K562 (cell line): ENCODE results near the gene TBPL2.

ENCODE experiments used
- ATF2 ChIP-seq: sonication (generic); formaldehyde crosslinking; IDR thresholded peaks from 2 replicates; pipeline ENCODE4 v1.8.1; 2022; ENCODE audit warnings: missing genetic modification reagents
- CHD1 ChIP-seq: fragments of 200-600 bp; sonication (generic); IDR thresholded peaks from one replicate; pipeline ENCODE4 v1.6.1; 2012; ENCODE audit warnings: mild to moderate bottlenecking, moderate library complexity, low read length, inconsistent platforms
- CREB3 ChIP-seq: fragments of 450-650 bp; conservative IDR thresholded peaks from 2 replicates; pipeline ENCODE4 v1.6.1; 2016; ENCODE audit warnings: missing genetic modification characterization, low read depth, mild to moderate bottlenecking, missing compliant biosample characterization, moderate library complexity
- CTCF ChIP-seq, 3 experiments: IDR thresholded peaks in 2 of 3; conservative IDR thresholded peaks in 1 of 3; 2 replicates each; pipeline ENCODE4 v1.5.1; 2011 to 2012; ENCODE audit warnings: low read length in 3 of 3, mild to moderate bottlenecking in 3 of 3, control low read depth in 2 of 3, improper control_type of control experiment in 1 of 3, inconsistent platforms in 1 of 3, low read depth in 1 of 3, mixed read lengths in 1 of 3, moderate library complexity in 1 of 3; ENCODE audit not compliant: insufficient read depth in 2 of 3
- E2F4 ChIP-seq: sonication (generic); formaldehyde crosslinking; IDR thresholded peaks from 2 replicates; pipeline ENCODE4 v1.8.0; 2022; ENCODE audit warnings: mild to moderate bottlenecking, low read depth, missing genetic modification reagents
- GABPA ChIP-seq: fragments of 200-800 bp; sonication (Bioruptor generic); conservative IDR thresholded peaks from 2 replicates; pipeline ENCODE4 v1.6.1; 2016; ENCODE audit warnings: low read depth, missing genetic modification characterization, missing compliant biosample characterization
- NKRF ChIP-seq: fragments of 450-650 bp; IDR thresholded peaks from 2 replicates; pipeline ENCODE4 v1.6.1; 2016; ENCODE audit warnings: borderline replicate concordance
- RAD21 ChIP-seq, 2 experiments: fragments of 250-450 bp in 1 of 2; fragments of 450-650 bp in 1 of 2; sonication (Bioruptor Pico) in 1 of 2; formaldehyde crosslinking in 1 of 2; IDR thresholded peaks in 1 of 2; conservative IDR thresholded peaks in 1 of 2; 2 replicates each; pipeline versions ENCODE4 v1.4.0 to v1.8.0; 2020 to 2022; ENCODE audit warnings: mild to moderate bottlenecking in 2 of 2, moderate library complexity in 1 of 2
- RBM39 ChIP-seq: fragments of 200-400 bp; formaldehyde crosslinking; optimal IDR thresholded peaks from 2 replicates; pipeline ENCODE3; 2018; ENCODE audit warnings: low read depth, low read length
- SAP30 ChIP-seq: fragments of 200-600 bp; sonication (generic); IDR thresholded peaks from 2 replicates; pipeline ENCODE4 v1.6.1; 2012; ENCODE audit warnings: borderline replicate concordance, low read depth, mild to moderate bottlenecking, moderate library complexity, low read length, control low read depth, inconsistent platforms; ENCODE audit not compliant: insufficient read depth, poor library complexity, severe bottlenecking
- ZNF24 ChIP-seq: fragments of 450-650 bp; IDR thresholded peaks from 2 replicates; pipeline ENCODE4 v1.6.1; 2016
- ZNF280A ChIP-seq: fragments of 450-650 bp; IDR thresholded peaks from 2 replicates; pipeline ENCODE4 v1.6.1; 2018; ENCODE audit warnings: mild to moderate bottlenecking, low read depth; ENCODE audit not compliant: partially characterized antibody
- ZNF79 ChIP-seq: fragments of 250-450 bp; sonication (Bioruptor Pico); IDR thresholded peaks from 2 replicates; pipeline ENCODE4 v1.4.0; 2020; ENCODE audit warnings: low read depth, mild to moderate bottlenecking, moderate library complexity
- ZSCAN32 ChIP-seq: fragments of 450-650 bp; formaldehyde crosslinking; IDR thresholded peaks from 2 replicates; pipeline ENCODE4 v1.4.0; 2020; ENCODE audit warnings: mild to moderate bottlenecking, moderate library complexity

- TF ChIP-seq NKRF (no peak), ZNF24 (no peak), RAD21 (CRISPR knock-in tag; conservative IDR thresholded peaks at IDR 0.05 in 1 of 2, IDR thresholded peaks at IDR 0.05 in 1 of 2) (no peak), CTCF (IDR thresholded peaks at IDR 0.05 in 2 of 3, conservative IDR thresholded peaks at IDR 0.05 in 1 of 3; ENCODE audit: insufficient read depth in 2 of 3, low read depth in 1 of 3, low read length in 3 of 3) (no peak), E2F4 (CRISPR knock-in tag) (no peak), ZSCAN32 (CRISPR knock-in tag) (no peak), CREB3 (tag) (no peak), ZNF79 (CRISPR knock-in tag) (no peak), SAP30 (no peak), ATF2 (no peak), ZNF280A (no peak), RBM39 (no peak), CHD1 (no peak), GABPA (tag) (no peak)
Observed at GRCh38 chr14:55423969-55424368, 16.4 kb downstream of the TBPL2 start.
